NCI-H748 (cell line): ENCODE measurements around the gene GEMIN5.
A peak's percentile ranks its signal among the peaks of the same experiment; 100 is the strongest.

ENCODE experiments used
- DNase-seq: peaks from one replicate; lab custom pipeline; 2025; ENCODE audit not compliant: unreplicated experiment; lab: John Stamatoyannopoulos, UW

GEMIN5 gene

DNA sequence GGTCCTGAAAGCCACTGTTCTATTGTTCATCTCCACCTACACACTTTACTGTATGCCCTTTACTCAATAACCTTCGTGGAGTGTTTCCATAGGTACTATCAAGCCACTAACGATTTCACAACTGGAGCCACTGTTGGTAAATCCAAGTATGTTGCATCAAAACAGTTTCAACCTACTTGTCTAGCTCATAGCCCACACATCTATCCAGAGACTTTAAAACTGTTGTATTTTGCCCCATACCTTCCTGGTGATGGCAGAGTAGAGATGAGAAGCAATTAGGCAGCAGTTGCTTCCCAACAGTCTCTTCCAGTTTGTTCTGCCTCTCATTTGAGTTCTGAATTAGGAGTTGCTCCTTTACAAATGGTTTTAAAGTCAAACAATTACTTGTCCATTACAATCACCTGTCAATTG lies 88.2 kb downstream of the GEMIN5 start:
- no peak for DNase-seq

DNA sequence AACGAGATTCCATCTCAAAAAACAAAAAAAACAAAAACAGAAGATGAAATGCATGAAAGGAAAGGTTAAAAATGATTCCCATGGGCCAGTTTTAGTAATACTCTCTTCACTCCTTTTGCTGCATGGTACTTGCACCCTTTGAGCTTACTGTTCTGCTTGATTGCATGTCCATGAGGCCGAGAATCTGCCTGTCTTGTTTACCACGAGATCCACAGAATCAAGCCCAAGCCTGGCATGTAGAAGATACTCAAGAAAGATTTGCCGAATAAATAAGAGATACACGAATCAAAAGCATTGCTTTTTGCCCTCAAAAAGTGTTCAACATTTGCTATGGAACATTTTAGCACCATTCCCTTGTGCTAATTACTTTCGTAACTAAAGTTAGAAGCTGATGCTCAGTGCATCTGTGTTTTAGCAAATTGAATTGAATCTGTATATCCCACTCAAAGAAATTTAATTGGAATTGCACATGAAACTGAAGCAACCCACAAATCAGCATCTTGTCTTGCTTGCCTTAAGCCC lies 88.7 kb downstream of the GEMIN5 start:
- DNase-seq = no peak

DNA sequence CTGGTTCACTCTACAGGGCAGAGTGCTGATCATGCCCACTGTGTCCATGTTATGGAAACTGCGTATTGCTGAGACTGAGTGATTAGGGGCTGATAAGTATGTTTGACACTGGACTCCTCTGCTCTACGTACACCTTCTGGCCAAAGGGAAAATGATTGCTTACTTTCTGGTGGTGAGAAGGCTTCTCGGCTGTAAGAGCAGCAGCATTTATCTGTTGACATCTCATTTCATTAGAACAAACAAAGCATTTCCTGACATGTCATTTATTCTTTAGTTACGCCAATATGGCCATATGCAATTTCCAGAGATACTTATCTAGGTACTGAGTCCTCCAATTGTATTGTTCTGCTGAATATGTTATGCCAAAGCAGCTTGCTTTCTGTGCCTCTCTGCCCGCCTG lies 93.2 kb downstream of the GEMIN5 start:
- DNase-seq = peak; percentile 39

DNA sequence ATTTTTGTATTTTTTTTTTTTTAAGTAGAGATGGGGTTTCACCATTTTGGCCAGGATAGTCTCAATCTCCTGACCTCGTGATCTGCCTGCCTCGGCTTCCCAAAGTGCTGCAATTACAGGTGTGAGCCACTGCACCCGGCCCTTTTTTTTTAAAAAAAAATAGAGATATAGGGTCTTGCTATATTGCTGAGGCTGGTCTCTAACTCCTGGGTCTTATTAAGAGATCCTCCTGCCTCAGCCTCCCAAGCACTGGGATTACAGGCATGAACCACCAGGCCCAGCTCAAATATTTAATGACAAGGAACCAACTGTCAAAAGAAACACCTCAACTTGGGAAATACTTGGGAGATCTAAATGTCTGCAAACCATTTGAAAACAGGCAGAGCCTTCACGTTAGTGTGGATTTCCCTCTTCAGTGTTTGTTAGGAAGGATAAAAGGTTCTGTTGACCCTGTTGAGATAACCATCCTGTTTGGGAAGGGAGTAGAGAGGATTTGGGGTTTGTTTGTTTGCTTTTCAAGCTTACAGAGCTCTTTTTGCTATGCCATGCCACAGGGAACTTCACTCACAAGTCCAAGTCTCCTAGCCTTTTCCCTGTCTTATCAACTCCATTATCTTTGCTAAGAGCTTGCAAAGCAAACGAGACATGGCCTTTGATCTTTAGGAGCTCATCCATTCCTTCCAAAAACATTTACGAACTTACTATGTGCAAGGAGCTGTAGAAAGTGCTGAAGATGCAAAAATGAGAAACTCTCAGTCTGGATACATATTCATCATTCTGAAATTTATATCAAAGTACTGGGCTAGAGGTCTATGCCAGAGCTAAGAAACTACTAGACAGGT lies 95.1 kb downstream of the GEMIN5 start:
- DNase-seq = no peak

DNA sequence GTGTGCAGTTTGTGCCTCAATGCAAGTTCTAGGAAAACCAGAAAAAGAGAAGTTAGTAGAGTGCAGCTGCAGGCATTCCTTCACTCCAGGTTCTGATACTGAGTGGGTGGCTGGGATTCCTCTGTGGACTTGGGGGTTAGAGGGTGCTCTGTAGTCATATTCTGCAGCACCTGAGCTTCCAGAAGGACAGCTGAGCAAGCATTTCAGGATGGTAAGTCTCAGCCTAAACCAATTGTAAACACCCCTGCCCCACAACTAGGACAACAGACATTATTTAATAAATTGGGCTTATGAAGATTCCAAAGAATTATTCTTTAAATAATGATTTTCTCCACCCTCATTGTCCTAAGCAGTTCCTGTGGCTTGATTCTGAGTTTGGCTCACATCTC lies 96.7 kb downstream of the GEMIN5 start:
- no peak for DNase-seq

DNA sequence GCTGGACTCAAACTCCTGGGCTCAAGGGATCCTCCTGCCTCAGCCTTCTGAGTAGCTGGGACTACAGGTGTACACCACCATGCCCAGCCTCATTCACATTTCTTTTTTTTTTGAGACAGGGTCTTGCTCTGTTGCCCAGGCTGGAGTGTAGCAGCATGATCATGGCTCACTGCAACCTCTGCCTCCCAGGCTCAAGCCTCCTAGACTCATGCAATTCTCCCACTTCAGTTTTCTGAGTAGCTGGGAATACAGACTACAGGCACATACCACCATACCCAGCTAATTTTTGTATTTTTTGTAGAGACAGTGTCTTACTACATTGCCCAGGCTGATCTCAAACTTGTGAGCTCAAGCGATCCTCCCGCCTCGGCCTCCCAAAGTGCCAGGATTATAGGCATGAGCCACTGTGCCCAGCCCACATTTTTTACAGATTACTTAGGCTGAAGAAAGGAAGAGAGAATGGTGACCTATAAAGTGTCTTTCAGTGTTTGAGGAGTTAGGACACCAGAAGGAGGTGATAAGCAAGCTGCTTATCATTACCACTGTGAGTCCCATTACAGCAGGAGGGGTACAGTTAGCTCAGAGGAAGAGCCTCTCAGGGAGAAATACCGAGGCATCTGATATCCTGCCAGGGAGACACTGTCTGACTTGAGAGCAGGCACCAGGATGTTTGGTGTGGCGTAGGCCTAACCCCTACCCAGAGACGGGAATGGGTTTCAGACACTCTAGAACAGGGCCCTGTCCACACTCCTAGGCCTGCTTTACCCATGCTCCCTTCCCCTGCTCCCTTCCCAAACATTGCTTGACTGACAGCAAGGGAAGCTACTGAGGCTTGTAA lies 97.4 kb downstream of the GEMIN5 start:
- DNase-seq = no peak
